Keratinocyte (primary cell): ENCODE measurements around the gene SUSD3. TPM values are rescaled to one million over a fixed set of nuclear protein-coding genes. Genes with fewer than 3 reads are reported as not detected.

Source experiments
- DNase-seq: peaks from one replicate; pipeline ENCODE4 v3.0.0-alpha.2; 2011; ENCODE audit warnings: low read depth, missing footprints, low spot score
- FAIRE-seq: peaks from 2 replicates; lab custom pipeline; 2011; peaks lifted over from hg19 to GRCh38; lab: Jason Lieb, UNC
- H2AFZ ChIP-seq: 2 replicates; pipeline ENCODE4 v1.6.0; 2012; ENCODE audit warnings: low read length, control low read depth, inconsistent platforms; ENCODE audit not compliant: control insufficient read depth
- H3K27ac ChIP-seq: 2 replicates; pipeline ENCODE4 v1.5.1; 2011; ENCODE audit warnings: low read length; ENCODE audit not compliant: control insufficient read depth, insufficient read depth
- H3K27me3 ChIP-seq: 3 replicates; pipeline ENCODE4 v1.6.0; 2011; ENCODE audit warnings: low read length; ENCODE audit not compliant: control insufficient read depth, insufficient read depth; ENCODE audit errors: extremely low read depth
- H3K36me3 ChIP-seq, 2 experiments: 2 replicates in 1 of 2; 3 replicates in 1 of 2; pipeline ENCODE4 v1.5.1; 2011; ENCODE audit warnings: low read length in 2 of 2, mild to moderate bottlenecking in 1 of 2; ENCODE audit not compliant: control insufficient read depth in 2 of 2, insufficient read depth in 2 of 2; ENCODE audit errors: extremely low read depth in 1 of 2
- H3K4me1 ChIP-seq: 3 replicates; pipeline ENCODE4 v1.5.1; 2011; ENCODE audit warnings: low read length; ENCODE audit not compliant: control insufficient read depth, insufficient read depth; ENCODE audit errors: extremely low read depth
- H3K4me2 ChIP-seq: 3 replicates; pipeline ENCODE4 v1.6.0; 2011; ENCODE audit warnings: low read depth, low read length; ENCODE audit not compliant: control insufficient read depth, insufficient read depth; ENCODE audit errors: extremely low read depth
- H3K4me3 ChIP-seq, 3 experiments: fragments of 200-600 bp in 1 of 3; sonication (generic) in 1 of 3; 2 replicates in 2 of 3; 3 replicates in 1 of 3; pipeline ENCODE4 v1.5.1; 2011 to 2016; ENCODE audit warnings: low read length in 3 of 3, mild to moderate bottlenecking in 3 of 3, control low read depth in 2 of 3, inconsistent platforms in 1 of 3, low read depth in 1 of 3, mixed read lengths in 1 of 3, mixed run types in 1 of 3, moderate library complexity in 1 of 3; ENCODE audit not compliant: control insufficient read depth in 2 of 3, insufficient read depth in 2 of 3; ENCODE audit errors: extremely low read depth in 1 of 3
- H3K79me2 ChIP-seq: 2 replicates; pipeline ENCODE4 v1.6.0; 2012; ENCODE audit warnings: low read length; ENCODE audit not compliant: control insufficient read depth, insufficient read depth
- H3K9ac ChIP-seq: 3 replicates; pipeline ENCODE4 v1.6.0; 2011; ENCODE audit warnings: low read length; ENCODE audit not compliant: control insufficient read depth, insufficient read depth; ENCODE audit errors: extremely low read depth
- H3K9me1 ChIP-seq: 3 replicates; pipeline ENCODE4 v1.6.0; 2011; ENCODE audit warnings: low read length; ENCODE audit not compliant: control insufficient read depth, insufficient read depth; ENCODE audit errors: extremely low read depth
- H3K9me3 ChIP-seq: 2 replicates; pipeline ENCODE4 v1.5.1; 2012; ENCODE audit warnings: low read depth, low read length; ENCODE audit not compliant: control insufficient read depth
- H4K20me1 ChIP-seq: 3 replicates; pipeline ENCODE4 v1.6.0; 2011; ENCODE audit warnings: low read length; ENCODE audit not compliant: control insufficient read depth, insufficient read depth; ENCODE audit errors: extremely low read depth
- EZH2 ChIP-seq: IDR thresholded peaks from one replicate; pipeline ENCODE4 v1.6.1; 2012; ENCODE audit warnings: inconsistent platforms, mild to moderate bottlenecking, low read length, moderate library complexity
- dilution Hi-C: fragments of 300-500 bp; cut with MboI; formaldehyde crosslinking; loops from one replicate; pipeline ENCODE4 v1.7.0; 2020; ENCODE audit warnings: low sequenced_read_pairs; ENCODE audit not compliant: extremely low pct_ligation_motif_present
- polyA plus RNA-seq, 5 experiments: library from polyadenylated mRNA; depleted of rRNA in 3 of 5; stranded (reverse) in 3 of 5; stranded (forward) in 1 of 5; unstranded in 1 of 5; fragments of >200 nt; gene quantifications; 1 replicate in 1 of 5; 2 replicates in 3 of 5; 3 replicates in 1 of 5; pipeline versions ENCODE4 v1.2.1 to v1.2.3, GENCODE V29; 2011 to 2012; ENCODE audit warnings: missing spikeins in 2 of 5, low read depth in 1 of 5, low replicate concordance in 1 of 5
- TF ChIP-seq, protein P1 (sequence below), 3 experiments: IDR thresholded peaks in 1 of 3; conservative IDR thresholded peaks in 1 of 3; optimal IDR thresholded peaks in 1 of 3; 2 replicates in 2 of 3; 3 replicates in 1 of 3; pipeline versions ENCODE3 to v1.5.1; 2011; ENCODE audit warnings: low read length in 3 of 3, mild to moderate bottlenecking in 3 of 3, moderate library complexity in 2 of 3, control low read depth in 1 of 3, inconsistent platforms in 1 of 3; ENCODE audit not compliant: insufficient read depth in 2 of 3; ENCODE audit errors: extremely low read depth in 1 of 3

Gene SUSD3
- polyA plus RNA-seq, 1 donor (not counting 4 experiments of a cell fraction or from before 2014, with no cell fraction given): 0.20 TPM

DNA sequence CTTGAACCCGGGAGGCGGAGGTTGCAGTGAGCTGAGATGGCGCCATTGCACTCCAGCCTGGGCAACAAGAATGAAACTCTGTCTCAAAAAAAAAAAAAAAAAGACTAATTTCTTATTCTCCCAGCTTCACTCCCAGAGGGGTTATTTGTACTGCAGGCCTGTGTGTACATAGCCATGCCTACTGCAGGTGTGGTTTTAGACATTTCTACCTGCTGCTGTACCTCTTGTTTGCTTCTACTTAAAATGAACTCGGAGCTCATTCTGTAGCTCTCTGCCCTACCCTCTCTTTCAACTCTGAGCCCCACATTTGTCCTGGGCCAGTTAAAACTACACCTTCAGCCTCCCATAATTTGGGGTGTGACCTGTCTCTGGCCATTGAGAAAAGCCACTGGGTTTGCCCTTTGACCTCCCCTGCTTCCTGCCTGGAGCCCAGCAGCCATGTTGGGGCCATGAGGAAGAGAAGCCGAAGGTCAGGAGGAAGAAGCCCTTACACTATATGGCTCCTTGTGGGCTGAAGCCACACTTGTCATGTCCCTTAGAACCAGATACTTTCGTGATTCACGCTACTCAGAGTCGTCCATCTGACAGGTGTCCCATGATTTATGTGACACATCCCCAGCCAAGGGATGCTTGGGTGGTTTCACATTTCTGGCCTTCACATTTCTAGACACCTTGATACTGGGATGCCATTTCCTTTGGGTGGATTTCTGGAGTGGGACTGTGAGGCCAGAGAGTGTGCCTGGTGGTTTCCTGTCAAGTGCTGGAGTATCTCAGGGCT, 28.1 kb downstream of the SUSD3 start:
- H3K4me1 ChIP-seq: no peaks in the 10 kb centered on the region
- DNase-seq (no peak), FAIRE-seq (no peak)
- no peak overlapping the region for H3K9ac ChIP-seq
- H3K79me2 ChIP-seq: no peaks in the 10 kb centered on the region
- no peak overlapping the region for H3K27ac ChIP-seq
- H3K9me1 ChIP-seq: no peaks in the 10 kb centered on the region
- no peaks in the 10 kb centered on the region for H3K36me3 ChIP-seq
- dilution Hi-C loops: no loop called here
- H2AFZ ChIP-seq: no peak overlapping the region
- no peaks in the 10 kb centered on the region for H4K20me1 ChIP-seq
- no peak overlapping the region for H3K4me2 ChIP-seq
- TF ChIP-seq, protein P1, sequence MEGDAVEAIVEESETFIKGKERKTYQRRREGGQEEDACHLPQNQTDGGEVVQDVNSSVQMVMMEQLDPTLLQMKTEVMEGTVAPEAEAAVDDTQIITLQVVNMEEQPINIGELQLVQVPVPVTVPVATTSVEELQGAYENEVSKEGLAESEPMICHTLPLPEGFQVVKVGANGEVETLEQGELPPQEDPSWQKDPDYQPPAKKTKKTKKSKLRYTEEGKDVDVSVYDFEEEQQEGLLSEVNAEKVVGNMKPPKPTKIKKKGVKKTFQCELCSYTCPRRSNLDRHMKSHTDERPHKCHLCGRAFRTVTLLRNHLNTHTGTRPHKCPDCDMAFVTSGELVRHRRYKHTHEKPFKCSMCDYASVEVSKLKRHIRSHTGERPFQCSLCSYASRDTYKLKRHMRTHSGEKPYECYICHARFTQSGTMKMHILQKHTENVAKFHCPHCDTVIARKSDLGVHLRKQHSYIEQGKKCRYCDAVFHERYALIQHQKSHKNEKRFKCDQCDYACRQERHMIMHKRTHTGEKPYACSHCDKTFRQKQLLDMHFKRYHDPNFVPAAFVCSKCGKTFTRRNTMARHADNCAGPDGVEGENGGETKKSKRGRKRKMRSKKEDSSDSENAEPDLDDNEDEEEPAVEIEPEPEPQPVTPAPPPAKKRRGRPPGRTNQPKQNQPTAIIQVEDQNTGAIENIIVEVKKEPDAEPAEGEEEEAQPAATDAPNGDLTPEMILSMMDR (optimal IDR thresholded peaks at IDR 0.05 in 1 of 3, IDR thresholded peaks at IDR 0.05 in 1 of 3, conservative IDR thresholded peaks at IDR 0.05 in 1 of 3; ENCODE audit: extremely low read depth in 1 of 3, insufficient read depth in 2 of 3, low read length in 3 of 3): no peak
- no peak for TF ChIP-seq EZH2
- H3K4me3 ChIP-seq: no peak overlapping the region
- no peaks in the 10 kb centered on the region for H3K27me3 ChIP-seq
- peaks cover 14% of the 10 kb centered on the region for H3K9me3 ChIP-seq

DNA sequence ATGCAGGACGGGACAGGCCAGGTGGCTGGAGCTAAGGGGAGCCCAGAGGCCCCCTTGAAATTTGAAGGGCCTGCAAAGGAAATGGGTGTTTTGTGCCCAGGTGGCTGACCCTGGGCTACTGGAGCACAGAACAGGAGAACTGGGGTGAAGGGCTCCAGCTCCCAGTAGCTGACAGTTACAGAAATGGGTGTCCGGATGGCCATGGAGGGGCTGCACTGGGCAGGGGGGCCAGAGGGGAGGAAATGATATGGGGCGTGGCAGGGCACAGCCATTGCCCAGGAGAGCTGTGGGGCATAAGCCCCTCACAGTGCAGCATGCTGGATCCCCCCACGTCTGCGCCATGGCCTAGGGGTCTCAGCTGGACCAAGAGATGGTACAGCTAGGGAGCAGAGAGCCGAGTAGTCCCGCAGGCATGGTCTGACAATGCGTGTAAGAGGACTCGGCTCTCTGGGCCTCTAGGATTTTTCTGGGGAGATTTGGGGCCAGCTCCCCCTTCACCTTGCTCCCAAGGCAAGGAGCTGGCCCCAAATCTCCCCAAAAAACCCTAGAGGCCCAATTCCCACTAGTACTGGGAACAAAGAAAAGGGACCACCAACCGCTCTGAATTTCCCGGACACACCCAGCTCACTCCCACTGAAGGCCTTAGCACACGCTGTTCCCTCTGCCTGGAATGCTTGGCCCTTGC, 29.6 kb downstream of the SUSD3 start:
- no peaks in the 10 kb centered on the region for H3K79me2 ChIP-seq
- H3K9ac ChIP-seq: no peak overlapping the region
- no peak overlapping the region for H3K4me2 ChIP-seq
- no peak overlapping the region for H3K4me3 ChIP-seq
- no peaks in the 10 kb centered on the region for H4K20me1 ChIP-seq
- H3K27ac ChIP-seq: no peak overlapping the region
- no peak for FAIRE-seq
- H3K9me1 ChIP-seq: no peaks in the 10 kb centered on the region
- dilution Hi-C loops: no loop called here
- H3K27me3 ChIP-seq: no peaks in the 10 kb centered on the region
- no peaks in the 10 kb centered on the region for H3K4me1 ChIP-seq
- H3K9me3 ChIP-seq: peaks cover 14% of the 10 kb centered on the region
- H3K36me3 ChIP-seq: no peaks in the 10 kb centered on the region
- no peak overlapping the region for H2AFZ ChIP-seq
- DNase-seq: no peak
- TF ChIP-seq, protein P1 (optimal IDR thresholded peaks at IDR 0.05 in 1 of 3, IDR thresholded peaks at IDR 0.05 in 1 of 3, conservative IDR thresholded peaks at IDR 0.05 in 1 of 3; ENCODE audit: extremely low read depth in 1 of 3, insufficient read depth in 2 of 3, low read length in 3 of 3): no peak
- no peak for TF ChIP-seq EZH2
